CD14-positive monocyte (primary cell): Measurements from ENCODE around the gene SLC26A3. TPM values are rescaled to one million over a fixed set of nuclear protein-coding genes. Genes with fewer than 3 reads are reported as not detected.

Experiments used
- DNase-seq, 3 donors: peaks; one replicate each; pipeline ENCODE4 v3.0.0-alpha.2; 2011 to 2022
- H2AFZ ChIP-seq: 2 replicates; pipeline ENCODE4 v1.6.0; 2012; ENCODE audit warnings: mild to moderate bottlenecking, low read depth, low read length, inconsistent platforms; ENCODE audit not compliant: insufficient read depth, poor library complexity, severe bottlenecking
- H3K27ac ChIP-seq, 2 donors: 1 replicate in 1 of 2; 2 replicates in 1 of 2; pipeline ENCODE4 v1.5.1; 2012 to 2013; ENCODE audit warnings: low read length in 2 of 2, control low read depth in 1 of 2, inconsistent platforms in 1 of 2, low read depth in 1 of 2, mild to moderate bottlenecking in 1 of 2
- H3K27me3 ChIP-seq, 2 donors: one replicate each; pipeline versions ENCODE4 v1.6.0 to v1.6.1; 2011 to 2013; ENCODE audit warnings: low read length in 2 of 2; ENCODE audit not compliant: control insufficient read depth in 2 of 2, insufficient read depth in 2 of 2
- H3K36me3 ChIP-seq, 2 donors: replicated peaks in 1 of 2; 1 replicate in 1 of 2; 2 replicates in 1 of 2; pipeline versions ENCODE4 v1.5.1 to v1.6.1; 2012 to 2013; ENCODE audit warnings: low read length in 2 of 2, control low read depth in 1 of 2, inconsistent platforms in 1 of 2, mild to moderate bottlenecking in 1 of 2; ENCODE audit not compliant: insufficient read depth in 2 of 2, control insufficient read depth in 1 of 2
- H3K4me1 ChIP-seq, 2 donors: 1 replicate in 1 of 2; 2 replicates in 1 of 2; pipeline versions ENCODE4 v1.5.1 to v1.6.1; 2012 to 2013; ENCODE audit warnings: low read length in 2 of 2, control low read depth in 1 of 2, inconsistent platforms in 1 of 2, mild to moderate bottlenecking in 1 of 2, moderate library complexity in 1 of 2; ENCODE audit not compliant: insufficient read depth in 2 of 2, control insufficient read depth in 1 of 2
- H3K4me2 ChIP-seq: replicated peaks from 2 replicates; pipeline ENCODE3; 2012; ENCODE audit warnings: low read length, moderate library complexity, mild to moderate bottlenecking; ENCODE audit not compliant: poor library complexity, severe bottlenecking; ENCODE audit errors: extremely low read depth
- H3K4me3 ChIP-seq, 3 experiments: fragments of 200-600 bp in 1 of 3; sonication (generic) in 1 of 3; replicated peaks in 1 of 3; 1 replicate in 2 of 3; 2 replicates in 1 of 3; pipeline ENCODE4 v1.5.1; 2011 to 2013; ENCODE audit warnings: low read length in 3 of 3, mild to moderate bottlenecking in 3 of 3, control low read depth in 2 of 3, low read depth in 2 of 3, inconsistent platforms in 1 of 3, moderate library complexity in 1 of 3
- H3K79me2 ChIP-seq: 2 replicates; pipeline ENCODE4 v1.6.0; 2012; ENCODE audit warnings: mild to moderate bottlenecking, control low read depth, inconsistent platforms, low read length, moderate library complexity; ENCODE audit not compliant: insufficient read depth
- H3K9ac ChIP-seq: 2 replicates; pipeline ENCODE4 v1.6.0; 2017; ENCODE audit warnings: low read length, mild to moderate bottlenecking; ENCODE audit not compliant: insufficient read depth, poor library complexity, severe bottlenecking
- H3K9me3 ChIP-seq, 2 donors: replicated peaks in 1 of 2; 1 replicate in 1 of 2; 2 replicates in 1 of 2; pipeline versions ENCODE4 v1.5.1 to v1.6.1; 2012 to 2013; ENCODE audit warnings: low read length in 2 of 2, control low read depth in 1 of 2; ENCODE audit not compliant: control insufficient read depth in 1 of 2, insufficient read depth in 1 of 2
- H4K20me1 ChIP-seq: 2 replicates; pipeline ENCODE4 v1.6.0; 2012; ENCODE audit warnings: mild to moderate bottlenecking, low read length, control low read depth, moderate library complexity; ENCODE audit not compliant: insufficient read depth
- H3K27ac Mint-ChIP-seq, 7 donors: one replicate each; pipeline ENCODE4 v1.8.0; 2020; ENCODE audit warnings: mild to moderate bottlenecking in 7 of 7, mixed read lengths in 7 of 7, moderate library complexity in 6 of 7, inconsistent platforms in 2 of 7
- H3K27me3 Mint-ChIP-seq, 3 donors: one replicate each; pipeline ENCODE4 v1.8.0; 2021 to 2022; ENCODE audit warnings: low read depth in 3 of 3, mild to moderate bottlenecking in 3 of 3, mixed read lengths in 3 of 3, moderate library complexity in 3 of 3, inconsistent platforms in 1 of 3
- H3K36me3 Mint-ChIP-seq, 2 donors: one replicate each; pipeline ENCODE4 v1.8.0; 2020; ENCODE audit warnings: mixed read lengths in 2 of 2, inconsistent platforms in 1 of 2, mild to moderate bottlenecking in 1 of 2
- H3K4me1 Mint-ChIP-seq: one replicate; pipeline ENCODE4 v1.8.0; 2020; ENCODE audit warnings: mild to moderate bottlenecking, mixed read lengths
- H3K4me3 Mint-ChIP-seq, 2 donors: one replicate each; pipeline ENCODE4 v1.8.0; 2020; ENCODE audit warnings: mild to moderate bottlenecking in 2 of 2, mixed read lengths in 2 of 2, moderate library complexity in 1 of 2
- H3K9me3 Mint-ChIP-seq, 7 donors: one replicate each; pipeline ENCODE4 v1.8.0; 2020 to 2022; ENCODE audit warnings: mixed read lengths in 7 of 7, mild to moderate bottlenecking in 6 of 7, moderate library complexity in 6 of 7, inconsistent platforms in 2 of 7
- WGBS: methylation state at CpG from one replicate; pipeline ENCODE4 v1.1.5; 2013; ENCODE audit warnings: missing lambda C conversion rate; ENCODE audit not compliant: insufficient coverage; 5-methylcytosine and 5-hydroxymethylcytosine counted together
- intact Hi-C, 2 donors: fragments of 100-400 bp; cut with micrococcal nuclease; formaldehyde crosslinking; loops; one replicate each; pipeline versions ENCODE4 v1.15.0 to v1.15.1; 2023
- polyA plus RNA-seq, 3 donors: library from polyadenylated mRNA; depleted of rRNA in 1 of 3; unstranded in 2 of 3; stranded (reverse) in 1 of 3; fragments of 300-500 nt in 2 of 3; fragments of >200 nt in 1 of 3; fragmentation: Illumina TruSeq in 2 of 3; gene quantifications; 1 replicate in 2 of 3; 2 replicates in 1 of 3; pipeline ENCODE4 v1.2.3, GENCODE V29; 2012 to 2021
- TF ChIP-seq, protein P1 (sequence below): fragments of 200-600 bp; IDR thresholded peaks from one replicate; pipeline ENCODE4 v1.8.0; 2022; ENCODE audit warnings: antibody characterized with exemption, mild to moderate bottlenecking

SLC26A3 gene
- polyA plus RNA-seq, 3 donors, result not detected

DNA sequence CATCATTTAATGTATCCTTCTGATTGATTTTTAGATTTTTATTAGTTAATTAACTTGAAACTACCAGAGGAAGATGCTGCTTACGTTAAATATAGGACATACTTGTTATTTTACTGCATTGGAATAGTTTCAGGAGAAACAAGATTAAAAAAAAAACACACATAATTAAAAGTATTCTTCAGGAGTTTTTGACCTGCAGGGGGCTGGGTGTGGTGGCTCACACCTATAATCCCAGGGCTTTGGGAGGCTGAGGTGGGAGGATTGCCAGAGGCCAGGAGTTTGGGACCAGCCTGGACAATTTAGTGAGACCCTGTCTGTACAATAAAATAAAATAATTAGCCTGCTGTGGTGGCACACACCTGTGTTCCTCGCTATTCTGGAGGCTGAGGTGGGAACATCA, 48.4 kb downstream of the SLC26A3 start:
- no peaks in the 10 kb centered on the region for H3K4me1 Mint-ChIP-seq
- H3K4me3 ChIP-seq, result no peak overlapping the region
- H3K27ac Mint-ChIP-seq, result peak overlapping the region in 1 of 7 donors; percentile 81
- peaks cover 22% of the 10 kb centered on the region for H3K79me2 ChIP-seq
- no peak overlapping the region for H2AFZ ChIP-seq
- no peak overlapping the region for H3K4me3 Mint-ChIP-seq
- no peaks in the 10 kb centered on the region for H3K9me3 Mint-ChIP-seq
- no peak for DNase-seq
- peaks cover 48% of the 10 kb centered on the region for H4K20me1 ChIP-seq
- H3K9me3 ChIP-seq, result no peaks in the 10 kb centered on the region
- intact Hi-C loops, result no loop called here
- no peak overlapping the region for H3K27ac ChIP-seq
- TF ChIP-seq, protein P1, sequence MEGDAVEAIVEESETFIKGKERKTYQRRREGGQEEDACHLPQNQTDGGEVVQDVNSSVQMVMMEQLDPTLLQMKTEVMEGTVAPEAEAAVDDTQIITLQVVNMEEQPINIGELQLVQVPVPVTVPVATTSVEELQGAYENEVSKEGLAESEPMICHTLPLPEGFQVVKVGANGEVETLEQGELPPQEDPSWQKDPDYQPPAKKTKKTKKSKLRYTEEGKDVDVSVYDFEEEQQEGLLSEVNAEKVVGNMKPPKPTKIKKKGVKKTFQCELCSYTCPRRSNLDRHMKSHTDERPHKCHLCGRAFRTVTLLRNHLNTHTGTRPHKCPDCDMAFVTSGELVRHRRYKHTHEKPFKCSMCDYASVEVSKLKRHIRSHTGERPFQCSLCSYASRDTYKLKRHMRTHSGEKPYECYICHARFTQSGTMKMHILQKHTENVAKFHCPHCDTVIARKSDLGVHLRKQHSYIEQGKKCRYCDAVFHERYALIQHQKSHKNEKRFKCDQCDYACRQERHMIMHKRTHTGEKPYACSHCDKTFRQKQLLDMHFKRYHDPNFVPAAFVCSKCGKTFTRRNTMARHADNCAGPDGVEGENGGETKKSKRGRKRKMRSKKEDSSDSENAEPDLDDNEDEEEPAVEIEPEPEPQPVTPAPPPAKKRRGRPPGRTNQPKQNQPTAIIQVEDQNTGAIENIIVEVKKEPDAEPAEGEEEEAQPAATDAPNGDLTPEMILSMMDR, result no peak
- no peak overlapping the region for H3K4me2 ChIP-seq
- no peaks in the 10 kb centered on the region for H3K4me1 ChIP-seq
- 100% methylated on average over 1 of the region's 2 CpGs for WGBS
- H3K36me3 Mint-ChIP-seq, result peaks cover 71 to 93% of the 10 kb centered on the region in 2 donors
- no peak overlapping the region for H3K9ac ChIP-seq
- no peaks in the 10 kb centered on the region for H3K27me3 Mint-ChIP-seq
- H3K27me3 ChIP-seq, result no peaks in the 10 kb centered on the region
- peaks cover 90 to 99% of the 10 kb centered on the region in 2 donors for H3K36me3 ChIP-seq

DNA sequence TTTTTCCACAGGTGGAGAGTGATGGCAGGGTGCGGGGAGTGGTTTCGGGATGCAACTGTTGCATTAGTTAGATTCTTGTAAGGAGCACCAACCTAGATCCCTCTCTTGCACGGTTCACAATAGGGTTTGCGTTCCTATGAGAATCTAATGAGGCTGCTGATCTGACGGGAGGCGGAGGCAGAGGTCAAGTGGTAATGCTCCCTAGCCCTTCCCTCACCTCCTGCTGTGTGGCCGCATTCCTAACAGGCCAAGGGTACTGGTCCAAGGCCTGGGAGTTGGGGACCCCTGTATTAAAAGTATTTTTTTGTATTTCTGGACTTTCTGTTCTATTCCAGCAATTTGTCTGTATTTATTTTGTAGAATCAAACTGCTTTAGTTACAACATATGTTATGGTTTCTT, 51.9 kb downstream of the SLC26A3 start:
- no peak overlapping the region for H3K4me3 Mint-ChIP-seq
- H3K9ac ChIP-seq, result no peak overlapping the region
- H4K20me1 ChIP-seq, result peaks cover 78% of the 10 kb centered on the region

More for the DNA sequence above, 51.9 kb downstream of the SLC26A3 start:
- H3K4me1 ChIP-seq, result no peaks in the 10 kb centered on the region
- no peaks in the 10 kb centered on the region for H3K27me3 ChIP-seq
- 100% methylated on average over 4 of the region's 7 CpGs for WGBS
- Mint-ChIP-seq H3K27ac (peak overlapping the region in 1 of 7 donors; percentile 61), H3K27me3 (no peaks in the 10 kb centered on the region), H3K36me3 (peaks cover 50 to 73% of the 10 kb centered on the region in 2 donors), H3K9me3 (no peaks in the 10 kb centered on the region), H3K4me1 (peaks cover 6% of the 10 kb centered on the region)
- peaks cover 69 to 84% of the 10 kb centered on the region in 2 donors for H3K36me3 ChIP-seq
- intact Hi-C loops, result no loop called here
- H2AFZ ChIP-seq, result no peak overlapping the region
- no peak overlapping the region for H3K4me3 ChIP-seq
- no peak overlapping the region for H3K4me2 ChIP-seq
- H3K27ac ChIP-seq, result no peak overlapping the region
- TF ChIP-seq, protein P1, result no peak
- no peaks in the 10 kb centered on the region for H3K9me3 ChIP-seq
- peaks cover 56% of the 10 kb centered on the region for H3K79me2 ChIP-seq
- no peak for DNase-seq
